Measurements from ENCODE around the gene ATP6V1A.

The ATP6V1A gene

GRCh38 chr3:113746548-113747282, at the start of gene ATP6V1A:
ATP6V1A (plus strand) TSS chr3:113747035; CDS start chr3:113778754, 31,719 bp downstream.
- Mint-ChIP-seq H3K27ac (peak within 1 kb of the TSS; percentile 100), H3K27me3 (no peaks in the 10 kb centered on the region), H3K9me3 (ENCODE audit: low read depth) (no peaks in the 10 kb centered on the region), H3K4me1 (ENCODE audit: low read depth) (peaks cover 60% of the 10 kb centered on the region), H3K36me3 (peaks cover 5% of the 10 kb centered on the region), H3K4me3 (peak within 1 kb of the TSS; percentile 95)

DNA sequence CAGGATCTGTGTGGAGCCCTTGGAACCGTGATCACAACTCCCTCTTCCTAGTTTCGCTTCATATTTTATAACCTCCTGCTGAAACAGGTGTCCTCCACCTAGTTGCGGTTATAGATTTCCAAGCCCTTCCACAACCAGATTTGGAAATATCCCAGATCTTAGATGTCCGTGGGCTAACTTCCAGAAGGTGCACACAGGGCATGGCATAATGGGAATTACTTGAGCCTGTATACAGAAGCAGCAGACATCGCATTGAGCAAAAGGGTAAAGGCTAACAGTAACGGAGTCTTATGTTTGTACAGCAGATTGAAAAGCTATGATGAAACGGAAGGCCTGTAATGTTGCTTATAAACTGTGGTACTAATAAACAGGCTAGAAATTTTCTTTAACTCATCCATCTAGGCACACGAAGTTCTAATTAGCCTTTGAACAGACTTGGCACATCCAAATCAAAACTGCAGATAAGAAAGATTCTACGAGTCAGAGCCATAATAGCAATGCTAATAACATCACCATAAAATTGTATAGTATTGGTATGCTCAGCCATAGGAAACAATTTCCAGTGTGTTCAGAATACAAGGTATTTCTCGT, 49.2 kb upstream of the ATP6V1A start:
- Mint-ChIP-seq H3K36me3 (no peaks in the 10 kb centered on the region), H3K27me3 (no peaks in the 10 kb centered on the region), H3K9me3 (ENCODE audit: low read depth) (no peaks in the 10 kb centered on the region), H3K4me1 (ENCODE audit: low read depth) (peaks cover 27% of the 10 kb centered on the region), H3K4me3 (no peak overlapping the region), H3K27ac (no peak overlapping the region)

- H3K27ac Mint-ChIP-seq: no peak overlapping the region
- H3K4me3 Mint-ChIP-seq: no peak overlapping the region
These were observed 48.6 kb upstream of the ATP6V1A start for GRCh38 chr3:113698213-113698742.

GRCh38 chr3:113698956-113699355, 47.9 kb upstream of the ATP6V1A start:
- no peaks in the 10 kb centered on the region for H3K36me3 Mint-ChIP-seq
- peaks cover 15% of the 10 kb centered on the region for H3K4me1 Mint-ChIP-seq (ENCODE audit: low read depth)
- peak overlapping the region; percentile 52 for H3K27ac Mint-ChIP-seq
- H3K4me3 Mint-ChIP-seq: peak overlapping the region; percentile 70
- no peaks in the 10 kb centered on the region for H3K27me3 Mint-ChIP-seq
- no peaks in the 10 kb centered on the region for H3K9me3 Mint-ChIP-seq (ENCODE audit: low read depth)

More at GRCh38 chr3:113698213-113698742, 48.6 kb upstream of the ATP6V1A start:
- Mint-ChIP-seq H3K4me1 (ENCODE audit: low read depth) (peaks cover 22% of the 10 kb centered on the region), H3K36me3 (no peaks in the 10 kb centered on the region), H3K9me3 (ENCODE audit: low read depth) (no peaks in the 10 kb centered on the region), H3K27me3 (no peaks in the 10 kb centered on the region)

- Mint-ChIP-seq H3K9me3 (ENCODE audit: low read depth) (no peaks in the 10 kb centered on the region), H3K36me3 (no peaks in the 10 kb centered on the region), H3K27ac (no peak overlapping the region)
These were observed 39.0 kb upstream of the ATP6V1A start for GRCh38 chr3:113707835-113708234.

GRCh38 chr3:113712129-113712528, 34.7 kb upstream of the ATP6V1A start:
- Mint-ChIP-seq H3K9me3 (ENCODE audit: low read depth) (no peaks in the 10 kb centered on the region), H3K27me3 (peaks cover 12% of the 10 kb centered on the region), H3K4me1 (ENCODE audit: low read depth) (peaks cover 3% of the 10 kb centered on the region), H3K4me3 (no peak overlapping the region), H3K27ac (no peak overlapping the region), H3K36me3 (no peaks in the 10 kb centered on the region)

More at GRCh38 chr3:113707835-113708234, 39.0 kb upstream of the ATP6V1A start:
- Mint-ChIP-seq H3K27me3 (peaks cover 12% of the 10 kb centered on the region), H3K4me3 (no peak overlapping the region), H3K4me1 (ENCODE audit: low read depth) (peaks cover 3% of the 10 kb centered on the region)

DNA sequence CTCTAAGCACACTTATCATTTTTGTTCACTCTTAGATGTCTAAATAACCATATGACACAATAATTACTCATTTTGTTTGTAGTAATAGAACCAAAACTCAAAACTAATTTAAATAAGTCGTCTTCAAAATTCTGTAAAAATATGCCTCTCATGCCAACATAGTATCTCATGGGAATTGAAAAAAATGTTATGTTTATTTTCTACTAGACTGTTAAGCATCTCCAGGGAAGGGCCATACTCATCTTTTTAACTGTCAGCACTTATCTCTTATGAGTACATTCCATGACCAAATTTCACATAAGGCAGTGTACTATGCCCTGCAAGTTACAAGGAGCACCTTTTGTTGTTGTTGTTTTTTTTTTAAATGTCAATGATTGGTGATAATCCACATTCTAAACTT, 32.1 kb upstream of the ATP6V1A start:
- Mint-ChIP-seq H3K4me1 (ENCODE audit: low read depth) (peaks cover 16% of the 10 kb centered on the region), H3K27ac (peak overlapping the region; percentile 3), H3K4me3 (no peak overlapping the region), H3K36me3 (peaks cover 2% of the 10 kb centered on the region), H3K27me3 (no peaks in the 10 kb centered on the region), H3K9me3 (ENCODE audit: low read depth) (no peaks in the 10 kb centered on the region)

GRCh38 chr3:113717308-113717707, 29.5 kb upstream of the ATP6V1A start:
- Mint-ChIP-seq H3K9me3 (ENCODE audit: low read depth) (no peaks in the 10 kb centered on the region), H3K4me3 (no peak overlapping the region), H3K27me3 (no peaks in the 10 kb centered on the region), H3K4me1 (ENCODE audit: low read depth) (peaks cover 18% of the 10 kb centered on the region), H3K36me3 (peaks cover 7% of the 10 kb centered on the region), H3K27ac (peak overlapping the region; percentile 64)

- Mint-ChIP-seq H3K4me3 (no peak overlapping the region), H3K9me3 (ENCODE audit: low read depth) (no peaks in the 10 kb centered on the region), H3K36me3 (peaks cover 9% of the 10 kb centered on the region), H3K4me1 (ENCODE audit: low read depth) (peaks cover 16% of the 10 kb centered on the region), H3K27ac (peak overlapping the region; percentile 64), H3K27me3 (no peaks in the 10 kb centered on the region)
These were observed 29.0 kb upstream of the ATP6V1A start for GRCh38 chr3:113717818-113718217.

DNA sequence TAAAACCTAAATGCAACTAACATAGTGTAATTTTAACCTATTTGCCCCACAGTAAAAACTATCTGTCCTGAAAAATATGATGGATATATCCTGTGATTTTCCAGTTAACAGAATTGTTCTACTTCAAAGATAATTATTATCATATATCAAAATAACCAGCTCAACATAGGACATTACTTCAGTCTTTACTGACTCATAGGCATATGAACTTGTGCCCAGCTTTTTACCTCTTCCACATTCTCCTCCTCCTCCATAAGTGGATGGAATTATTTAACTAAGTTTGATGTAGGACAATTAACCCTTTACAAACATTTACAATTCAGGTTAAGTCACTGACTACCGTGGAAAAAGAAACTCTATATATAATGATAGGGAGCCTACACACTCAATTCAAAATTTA, 27.5 kb upstream of the ATP6V1A start:
- Mint-ChIP-seq H3K4me3 (no peak overlapping the region), H3K9me3 (ENCODE audit: low read depth) (no peaks in the 10 kb centered on the region), H3K4me1 (ENCODE audit: low read depth) (peaks cover 18% of the 10 kb centered on the region), H3K27ac (no peak overlapping the region), H3K27me3 (no peaks in the 10 kb centered on the region), H3K36me3 (peaks cover 9% of the 10 kb centered on the region)

DNA sequence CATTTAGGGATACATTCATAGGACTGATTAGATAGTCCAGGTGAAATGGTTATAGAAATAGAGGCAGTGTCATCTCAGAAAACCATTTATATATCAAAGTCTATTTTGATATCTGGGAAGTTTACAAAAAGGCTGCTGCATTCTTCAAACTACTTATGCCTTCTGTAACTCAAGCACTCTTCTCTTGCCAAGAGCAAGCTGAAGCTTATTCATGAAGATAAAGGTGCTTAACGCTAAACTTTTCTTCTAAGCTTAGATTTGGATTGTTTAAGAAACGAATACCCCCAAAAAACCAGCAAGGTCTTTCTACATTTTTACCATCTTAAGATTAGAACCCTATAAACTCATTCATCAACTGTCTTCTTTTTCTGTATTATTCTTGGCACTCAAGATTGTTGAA, 27.1 kb upstream of the ATP6V1A start:
- Mint-ChIP-seq H3K4me3 (no peak overlapping the region), H3K4me1 (ENCODE audit: low read depth) (peaks cover 19% of the 10 kb centered on the region), H3K36me3 (peaks cover 9% of the 10 kb centered on the region), H3K9me3 (ENCODE audit: low read depth) (no peaks in the 10 kb centered on the region), H3K27ac (no peak overlapping the region), H3K27me3 (no peaks in the 10 kb centered on the region)

DNA sequence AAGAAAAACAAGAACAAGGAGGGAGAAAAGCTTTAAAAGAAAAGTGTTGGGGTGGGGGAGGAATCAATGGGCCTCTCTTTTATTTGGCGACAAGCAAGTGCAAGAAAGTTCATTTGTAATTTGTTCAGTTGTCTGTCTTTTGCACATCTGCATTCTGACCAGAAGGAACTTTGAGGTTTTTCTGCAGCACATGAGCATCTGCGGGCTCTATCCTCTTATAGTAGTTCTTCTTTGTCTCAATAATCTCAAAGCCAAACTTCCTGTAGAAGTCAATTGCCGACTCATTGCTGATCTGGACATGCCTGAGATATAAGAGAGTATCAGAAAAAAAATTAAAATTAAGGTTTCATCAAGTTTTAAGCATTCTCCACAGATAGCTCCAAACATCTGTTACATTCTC, 25.2 kb upstream of the ATP6V1A start:
- no peaks in the 10 kb centered on the region for H3K9me3 Mint-ChIP-seq (ENCODE audit: low read depth)
- peaks cover 22% of the 10 kb centered on the region for H3K4me1 Mint-ChIP-seq (ENCODE audit: low read depth)
- no peaks in the 10 kb centered on the region for H3K27me3 Mint-ChIP-seq
- H3K27ac Mint-ChIP-seq: no peak overlapping the region
- peaks cover 9% of the 10 kb centered on the region for H3K36me3 Mint-ChIP-seq
- H3K4me3 Mint-ChIP-seq: no peak overlapping the region

GRCh38 chr3:113728661-113729060, 18.2 kb upstream of the ATP6V1A start:
- Mint-ChIP-seq H3K4me3 (no peak overlapping the region), H3K4me1 (ENCODE audit: low read depth) (peaks cover 36% of the 10 kb centered on the region)

GRCh38 chr3:113730550-113730949, 16.3 kb upstream of the ATP6V1A start:
- Mint-ChIP-seq H3K27ac (no peak overlapping the region), H3K27me3 (no peaks in the 10 kb centered on the region), H3K36me3 (peaks cover 3% of the 10 kb centered on the region), H3K4me3 (no peak overlapping the region), H3K4me1 (ENCODE audit: low read depth) (peaks cover 41% of the 10 kb centered on the region), H3K9me3 (ENCODE audit: low read depth) (no peaks in the 10 kb centered on the region)

More at GRCh38 chr3:113728661-113729060, 18.2 kb upstream of the ATP6V1A start:
- H3K27me3 Mint-ChIP-seq: no peaks in the 10 kb centered on the region
- no peaks in the 10 kb centered on the region for H3K9me3 Mint-ChIP-seq (ENCODE audit: low read depth)
- H3K27ac Mint-ChIP-seq: no peak overlapping the region
- H3K36me3 Mint-ChIP-seq: peaks cover 3% of the 10 kb centered on the region

GRCh38 chr3:113731694-113732093, 15.1 kb upstream of the ATP6V1A start:
- Mint-ChIP-seq H3K4me3 (no peak overlapping the region), H3K4me1 (ENCODE audit: low read depth) (peaks cover 46% of the 10 kb centered on the region), H3K36me3 (peaks cover 3% of the 10 kb centered on the region), H3K9me3 (ENCODE audit: low read depth) (no peaks in the 10 kb centered on the region), H3K27ac (no peak overlapping the region), H3K27me3 (no peaks in the 10 kb centered on the region)

All from activated naive CD8-positive, alpha-beta T cell (primary cell).